GM19025 (cell line): ENCODE measurements around the gene PCSK1N.
"Not testable (repeated sequence)": the region's sequence is repeated elsewhere in the genome, so short reads cannot be mapped to it uniquely, and the experiment has no call there.

Experiments
- ATAC-seq: cut with Tn5 transposase; IDR thresholded peaks from one replicate; pipeline ENCODE4 v1.9.1; 2021; ENCODE audit warnings: mild to moderate bottlenecking, low read depth, moderate library complexity; ENCODE audit not compliant: unreplicated experiment

The PCSK1N gene

GRCh38 chrX:48835524-48836329, at the start of gene PCSK1N:
PCSK1N (minus strand) TSS chrX:48835610; CDS start chrX:48835532, 78 bp downstream.
- ATAC-seq, result no peak

GRCh38 chrX:48883729-48884128, 48.3 kb upstream of the PCSK1N start:
- ATAC-seq, result no peak

- not testable (repeated sequence) for ATAC-seq
Observed at GRCh38 chrX:48876944-48877343, 41.5 kb upstream of the PCSK1N start.

DNA sequence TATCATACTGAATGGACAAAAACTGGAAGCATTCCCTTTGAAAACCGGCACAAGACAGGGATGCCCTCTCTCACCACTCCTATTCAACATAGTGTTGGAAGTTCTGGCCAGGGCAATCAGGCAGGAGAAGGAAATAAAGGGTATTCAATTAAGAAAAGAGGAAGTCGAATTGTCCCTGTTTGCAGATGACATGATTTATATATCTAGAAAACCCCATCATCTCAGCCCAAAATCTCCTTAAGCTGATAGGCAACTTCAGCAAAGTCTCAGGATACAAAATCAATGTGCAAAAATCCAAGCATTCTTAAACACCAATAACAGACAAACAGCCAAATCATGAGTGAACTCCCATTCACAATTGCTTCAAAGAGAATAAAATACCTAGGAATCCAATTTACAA, 36.6 kb upstream of the PCSK1N start:
- not testable (repeated sequence) for ATAC-seq

- ATAC-seq, result no peak
Observed at GRCh38 chrX:48864210-48864609, 28.8 kb upstream of the PCSK1N start.

DNA sequence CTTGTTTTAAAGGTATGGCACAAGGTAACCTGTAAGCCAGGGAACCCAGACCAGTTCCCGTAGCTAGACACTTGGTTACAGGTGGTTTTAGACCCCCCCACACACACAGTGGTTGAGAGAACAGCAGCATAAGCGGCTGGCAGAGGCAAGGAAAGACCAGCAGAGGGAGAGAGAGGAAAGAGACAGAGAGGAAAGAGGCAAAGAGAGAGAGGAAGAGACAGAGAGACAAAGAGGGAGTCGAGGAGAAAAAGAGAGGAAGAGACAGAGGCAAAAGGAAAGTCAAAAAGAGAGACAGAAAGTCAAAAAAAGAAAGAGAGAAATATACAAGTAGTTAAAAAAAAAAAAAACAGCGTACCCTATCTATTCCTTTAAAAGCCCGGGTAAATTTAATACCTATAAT, 19.5 kb upstream of the PCSK1N start:
- no peak for ATAC-seq

DNA sequence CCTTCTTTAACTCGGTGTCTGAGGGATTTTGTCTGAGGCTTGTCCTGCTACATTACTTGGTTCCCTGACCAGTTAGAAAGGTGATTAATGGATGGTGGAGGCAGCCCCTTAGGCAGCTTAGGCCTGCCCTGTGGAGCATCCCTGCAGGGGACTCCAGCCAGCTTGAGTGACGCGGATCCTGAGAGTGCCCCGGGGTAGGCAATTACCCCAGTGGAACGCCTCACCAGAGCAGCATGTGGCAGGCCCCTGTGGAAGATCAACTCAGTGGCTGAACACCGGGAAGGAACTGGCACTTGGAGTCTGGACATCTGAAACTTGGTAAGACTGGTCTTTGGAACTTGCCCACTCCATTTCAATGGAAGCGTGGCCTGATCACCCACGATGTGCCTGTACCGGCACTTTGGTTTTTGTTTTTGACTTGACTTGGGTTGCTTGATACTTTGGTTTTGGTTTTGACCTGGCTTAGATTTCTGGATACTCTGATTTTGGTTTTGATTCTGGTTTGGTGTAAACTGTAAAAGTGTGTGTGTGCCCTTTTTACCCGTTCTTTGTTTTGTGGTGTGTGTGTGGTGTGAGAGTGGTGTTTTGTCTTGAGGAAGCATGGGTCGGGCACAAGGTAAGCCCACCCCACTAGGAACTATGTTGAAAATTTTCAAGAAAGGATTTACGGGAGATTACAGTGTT, 18.9 kb upstream of the PCSK1N start:
- ATAC-seq, result not testable (repeated sequence)

GRCh38 chrX:48853494-48853893, 18.1 kb upstream of the PCSK1N start:
- ATAC-seq, result not testable (repeated sequence)

DNA sequence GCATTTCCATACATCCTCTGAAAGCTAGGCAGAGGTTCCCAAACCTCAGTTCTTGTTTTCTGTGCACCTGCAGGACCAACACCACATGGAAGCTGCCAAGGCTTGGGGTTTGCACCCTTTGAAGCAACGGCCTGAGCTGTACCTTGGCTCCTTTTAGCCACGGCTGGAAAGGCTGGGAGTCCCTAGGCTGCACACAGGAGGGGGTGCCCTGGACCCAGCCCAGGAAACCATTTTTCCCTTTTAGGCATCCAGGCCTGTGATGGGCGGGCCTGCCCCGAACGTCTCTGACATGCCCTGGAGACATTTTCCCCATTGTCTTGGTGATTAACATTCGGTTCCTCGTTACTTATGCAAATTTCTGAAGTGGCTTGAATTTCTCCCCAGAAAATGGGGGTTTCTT, 17.4 kb upstream of the PCSK1N start:
- no peak for ATAC-seq

GRCh38 chrX:48848847-48849246, 13.4 kb upstream of the PCSK1N start:
- no peak for ATAC-seq

GRCh38 chrX:48839686-48840085, 4.3 kb upstream of the PCSK1N start:
- ATAC-seq, result no peak

DNA sequence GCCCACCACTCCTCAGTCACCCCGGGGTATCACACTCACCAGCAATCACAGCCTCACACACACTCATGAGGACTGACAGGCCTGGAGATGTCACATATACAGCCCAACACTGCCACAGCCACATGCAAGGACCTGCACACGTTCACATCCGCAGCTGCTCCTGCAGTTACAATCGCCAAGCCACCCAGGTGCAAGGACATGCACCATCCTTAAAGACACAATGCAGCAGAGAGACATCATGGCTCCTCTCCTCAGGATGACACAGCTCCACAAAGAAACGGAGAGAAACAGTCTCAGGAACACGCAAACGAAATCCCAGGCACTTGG, 1.1 kb downstream of the PCSK1N start:
- ATAC-seq, result no peak

GRCh38 chrX:48833542-48834138, 1.8 kb downstream of the PCSK1N start:
- ATAC-seq, result no peak

GRCh38 chrX:48831909-48832291, 3.5 kb downstream of the PCSK1N start:
- ATAC-seq, result no peak

DNA sequence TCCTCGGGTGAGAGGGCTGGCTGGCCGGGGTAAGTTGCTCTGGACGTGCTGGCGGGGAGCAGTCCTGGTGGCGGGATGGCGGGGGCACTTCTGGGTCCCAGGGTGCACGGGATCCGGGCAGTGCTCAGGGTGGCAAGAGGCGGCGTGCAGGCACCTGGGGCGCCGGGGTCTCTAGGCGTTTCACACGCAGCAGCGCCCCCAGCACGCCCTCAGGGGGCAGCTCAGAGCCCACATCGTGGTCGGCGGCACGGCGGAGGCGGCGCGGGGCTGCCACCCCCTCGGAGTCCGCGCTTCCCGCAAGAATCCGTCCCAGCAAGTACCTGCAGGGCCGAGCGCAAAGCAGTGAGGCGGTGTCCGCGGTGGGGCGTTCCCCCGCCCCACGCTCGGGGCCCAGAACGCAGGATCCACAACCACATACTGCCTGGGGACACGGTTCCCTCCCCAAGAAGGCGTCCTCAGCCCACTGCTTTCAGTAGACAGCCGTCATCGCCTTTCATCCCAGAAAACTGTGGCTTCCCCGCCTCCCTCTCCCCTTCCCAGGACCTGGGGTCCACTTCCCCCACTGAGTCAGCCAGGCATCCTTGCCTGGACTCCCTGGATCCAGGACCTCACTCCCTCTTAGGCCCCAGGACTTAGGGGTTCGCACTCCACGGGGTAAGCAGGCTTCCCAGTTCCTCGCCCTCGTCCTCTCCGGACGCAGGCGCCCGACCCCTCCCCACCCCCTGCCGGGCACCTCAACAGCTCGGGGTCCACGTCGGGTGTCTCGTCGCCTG, 4.1 kb downstream of the PCSK1N start:
- no peak for ATAC-seq

DNA sequence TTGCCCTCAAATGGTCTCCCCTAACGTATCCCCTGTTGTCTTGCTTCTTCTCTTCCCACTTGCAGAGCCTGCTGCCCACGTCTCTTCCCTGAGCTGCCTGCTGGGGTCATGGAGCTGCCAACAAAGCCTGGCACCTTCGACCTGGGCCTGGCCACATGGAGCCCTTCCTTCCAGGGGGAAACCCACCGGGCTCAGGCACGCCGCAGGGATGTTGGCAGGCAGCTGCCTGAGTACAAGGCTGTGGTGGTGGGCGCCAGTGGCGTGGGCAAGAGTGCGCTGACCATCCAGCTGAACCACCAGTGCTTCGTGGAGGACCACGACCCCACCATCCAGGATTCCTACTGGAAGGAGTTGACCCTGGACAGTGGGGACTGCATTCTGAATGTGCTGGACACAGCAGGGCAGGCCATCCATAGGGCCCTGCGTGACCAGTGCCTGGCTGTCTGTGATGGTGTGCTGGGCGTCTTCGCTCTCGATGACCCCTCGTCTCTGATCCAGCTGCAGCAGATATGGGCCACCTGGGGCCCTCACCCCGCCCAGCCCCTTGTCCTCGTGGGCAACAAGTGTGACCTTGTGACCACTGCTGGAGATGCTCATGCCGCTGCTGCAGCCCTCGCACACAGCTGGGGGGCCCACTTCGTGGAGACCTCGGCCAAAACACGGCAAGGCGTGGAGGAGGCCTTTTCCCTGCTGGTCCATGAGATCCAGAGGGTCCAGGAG, 6.2 kb downstream of the PCSK1N start:
- no peak for ATAC-seq

- no peak for ATAC-seq
Observed at GRCh38 chrX:48827654-48827968, 7.8 kb downstream of the PCSK1N start.

- no peak for ATAC-seq
Observed at GRCh38 chrX:48826876-48827653, 8.3 kb downstream of the PCSK1N start.

- ATAC-seq, result no peak
Observed at GRCh38 chrX:48826135-48826875, 9.1 kb downstream of the PCSK1N start, which contains the start of gene ERAS. ERAS (plus strand) TSS chrX:48826513; CDS start chrX:48829124, 2,611 bp downstream.
